GM19043 (cell line): ENCODE measurements around the gene SETX.
"Not testable (repeated sequence)": the region's sequence is repeated elsewhere in the genome, so short reads cannot be mapped to it uniquely, and the experiment has no call there.

ENCODE experiments used
- ATAC-seq: cut with Tn5 transposase; IDR thresholded peaks from one replicate; pipeline ENCODE4 v1.9.1; 2021; ENCODE audit warnings: low read depth; ENCODE audit not compliant: unreplicated experiment

SETX gene

DNA sequence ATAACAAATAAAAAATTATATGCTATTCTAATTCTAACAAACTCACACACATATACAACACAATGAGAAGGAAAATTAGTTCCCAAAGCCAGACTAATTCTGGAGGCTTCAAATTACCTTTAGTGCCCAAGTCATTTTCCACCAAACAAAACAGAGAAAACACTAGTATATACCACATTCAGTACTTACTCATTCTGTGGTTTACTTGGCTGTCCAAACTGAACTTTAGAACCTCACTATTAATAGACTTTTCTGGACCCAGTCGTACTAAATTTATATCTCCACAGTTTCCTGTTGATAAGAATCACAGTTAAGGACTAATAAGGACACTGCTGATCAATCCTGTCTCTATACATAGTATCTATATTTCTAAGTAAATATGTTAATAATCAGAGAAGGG lies 66.4 kb downstream of the SETX start:
- ATAC-seq: no peak

DNA sequence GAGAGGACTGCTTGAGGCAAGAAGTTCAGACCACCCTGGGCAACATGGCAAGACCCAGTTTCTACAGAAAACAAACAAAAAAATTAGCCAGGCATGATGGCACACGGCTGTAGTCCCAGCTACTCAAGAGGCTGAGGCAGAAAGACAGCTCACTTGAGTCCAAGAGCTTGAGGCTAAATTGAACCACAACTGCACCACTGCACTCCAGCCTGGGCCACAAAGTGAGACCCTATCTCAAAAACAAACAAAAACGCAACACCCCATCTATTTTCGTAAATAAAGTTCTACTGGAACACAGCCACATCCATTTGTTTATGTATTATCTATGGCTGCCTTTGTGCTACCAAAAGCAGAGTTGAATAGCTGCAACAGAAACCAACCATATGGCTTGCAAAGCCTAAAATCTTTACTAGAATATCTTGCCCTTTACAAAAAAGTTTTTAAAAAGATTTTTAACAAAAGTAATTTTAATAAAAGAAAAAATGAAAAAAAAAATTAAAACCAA lies 67.5 kb downstream of the SETX start:
- no peak for ATAC-seq

DNA sequence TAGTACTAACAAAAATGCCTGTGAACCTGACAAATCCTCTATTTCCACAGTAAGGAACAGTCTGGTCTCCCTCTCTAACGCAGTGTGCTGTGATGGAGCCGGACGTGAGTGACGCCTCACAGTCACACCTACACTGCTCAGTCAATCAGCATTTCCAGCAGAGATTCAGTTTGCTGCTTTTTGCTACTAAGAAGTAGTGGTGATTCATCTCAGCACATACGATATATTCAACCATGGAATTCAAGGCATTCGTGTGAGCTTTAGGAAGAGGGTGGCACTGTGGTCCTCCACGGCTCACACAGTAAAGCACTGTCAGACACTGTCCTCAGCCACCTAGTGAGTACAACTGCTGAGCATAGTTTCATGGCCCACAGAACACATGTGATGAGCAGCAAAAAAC lies 70.9 kb downstream of the SETX start:
- ATAC-seq: no peak

DNA sequence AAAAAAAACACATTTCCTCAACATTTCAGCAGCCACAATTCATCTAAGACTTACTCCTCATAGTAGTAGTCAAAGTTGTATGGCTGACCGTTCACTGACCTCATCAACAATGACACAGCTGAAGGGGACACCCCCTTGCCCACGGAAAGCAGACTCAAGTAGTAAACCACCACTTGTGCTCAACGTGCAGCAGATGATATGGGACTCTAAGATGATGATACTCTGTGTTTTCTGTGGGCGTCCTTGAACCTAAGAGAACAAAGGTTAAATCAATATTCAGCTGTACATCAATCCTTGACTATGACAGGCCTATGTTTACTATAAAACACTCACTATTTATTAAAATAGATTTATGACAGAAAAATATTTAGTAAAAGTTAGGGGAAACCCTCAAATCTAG lies 71.6 kb downstream of the SETX start:
- no peak for ATAC-seq

DNA sequence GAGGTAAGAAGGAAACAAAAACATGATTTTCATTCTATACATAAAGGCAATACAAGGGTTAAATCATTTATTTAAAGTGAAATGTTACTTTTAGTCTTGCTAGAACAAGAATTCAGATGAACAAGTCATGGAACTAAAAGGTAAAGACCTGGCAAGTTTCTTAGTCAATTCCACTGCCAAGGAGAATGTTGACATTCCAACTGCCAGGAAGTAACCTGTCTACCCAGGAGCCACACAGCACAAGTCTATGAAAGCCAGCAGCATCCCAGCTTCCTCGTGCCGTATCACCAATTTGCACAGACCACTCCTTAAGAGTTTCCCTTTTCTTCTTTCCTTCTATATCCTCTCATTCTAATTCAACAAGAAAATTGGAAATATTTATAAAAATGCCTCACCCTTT lies 79.9 kb downstream of the SETX start:
- ATAC-seq: no peak

DNA sequence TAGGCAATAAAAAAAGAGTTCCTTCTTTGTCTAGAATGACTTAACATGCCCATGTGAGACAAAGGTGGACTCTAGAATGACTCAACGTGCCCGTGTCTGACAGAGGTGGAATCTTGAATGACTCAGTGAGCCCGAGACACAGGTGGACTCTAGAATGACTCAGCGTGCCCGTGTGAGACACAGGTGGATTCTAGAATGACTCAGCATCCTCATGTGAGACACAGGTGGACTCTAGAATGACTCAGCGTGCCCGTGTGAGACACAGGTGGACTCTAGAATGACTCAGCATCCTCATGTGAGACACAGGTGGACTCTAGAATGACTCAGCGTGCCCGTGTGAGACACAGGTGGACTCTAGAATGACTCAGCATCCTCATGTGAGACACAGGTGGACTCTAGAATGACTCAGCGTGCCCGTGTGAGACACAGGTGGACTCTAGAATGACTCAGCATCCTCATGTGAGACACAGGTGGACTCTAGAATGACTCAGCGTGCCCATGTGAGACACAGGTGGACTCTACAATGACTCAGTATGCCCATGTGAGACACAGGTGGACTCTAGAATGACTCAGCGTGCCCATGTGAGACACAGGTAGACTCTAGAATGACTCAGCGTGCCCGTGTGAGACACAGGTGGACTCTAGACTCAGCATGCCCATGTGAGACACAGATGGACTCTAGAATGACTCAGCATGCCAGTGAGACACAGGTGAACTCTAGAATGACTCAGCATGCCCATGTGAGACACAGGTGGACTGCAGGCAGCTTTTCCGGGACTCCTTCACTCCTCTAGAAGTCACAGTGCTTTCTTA lies 84.9 kb downstream of the SETX start:
- ATAC-seq: not testable (repeated sequence)

DNA sequence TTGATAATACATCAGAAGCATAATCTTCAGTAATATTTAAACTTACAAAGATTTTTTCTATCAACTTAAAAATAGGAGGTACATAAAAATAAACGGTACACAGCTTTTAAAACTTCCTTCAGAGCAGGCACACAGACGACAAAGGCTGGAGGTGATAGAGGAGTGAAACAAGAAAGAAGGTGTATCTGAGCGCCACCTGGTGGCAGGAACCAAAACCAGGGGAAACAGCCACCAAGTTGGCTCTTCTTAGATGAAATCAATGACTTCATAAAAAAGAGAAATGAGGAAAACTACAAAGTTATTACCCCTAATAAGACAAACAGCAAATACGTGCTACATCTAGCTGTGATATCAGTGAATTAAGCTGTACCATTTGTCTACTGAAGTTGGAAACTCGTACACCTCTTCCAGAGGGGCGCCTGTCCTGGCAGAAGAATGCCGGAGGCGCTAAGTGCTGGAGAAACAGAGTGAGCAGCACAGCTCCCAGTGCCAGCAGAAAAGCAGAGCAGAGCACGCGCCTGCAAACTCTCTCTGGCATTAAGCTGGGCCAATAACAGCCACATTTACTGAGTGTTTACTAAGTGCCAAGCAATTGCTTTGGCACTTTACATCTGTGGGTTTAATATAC lies 85.9 kb downstream of the SETX start:
- ATAC-seq: no peak

DNA sequence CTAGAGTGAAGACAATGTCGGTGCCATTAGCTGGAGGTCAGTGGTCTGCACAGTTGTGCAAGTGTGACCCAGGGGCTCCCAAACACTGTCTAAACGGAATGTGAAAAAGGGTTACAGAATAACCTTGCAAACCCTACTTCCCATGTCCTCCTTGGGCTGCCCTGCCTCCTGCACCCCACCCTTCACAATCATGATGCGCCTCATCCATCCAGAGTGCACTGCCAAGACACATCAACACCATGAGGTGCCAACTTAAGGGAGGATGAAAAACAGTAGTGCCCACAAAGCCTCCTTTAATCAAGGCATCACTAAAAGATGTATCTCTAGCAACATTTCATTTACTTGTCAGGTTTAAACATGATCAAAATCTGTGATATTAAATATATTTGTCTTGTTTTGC lies 87.1 kb downstream of the SETX start:
- ATAC-seq: no peak

DNA sequence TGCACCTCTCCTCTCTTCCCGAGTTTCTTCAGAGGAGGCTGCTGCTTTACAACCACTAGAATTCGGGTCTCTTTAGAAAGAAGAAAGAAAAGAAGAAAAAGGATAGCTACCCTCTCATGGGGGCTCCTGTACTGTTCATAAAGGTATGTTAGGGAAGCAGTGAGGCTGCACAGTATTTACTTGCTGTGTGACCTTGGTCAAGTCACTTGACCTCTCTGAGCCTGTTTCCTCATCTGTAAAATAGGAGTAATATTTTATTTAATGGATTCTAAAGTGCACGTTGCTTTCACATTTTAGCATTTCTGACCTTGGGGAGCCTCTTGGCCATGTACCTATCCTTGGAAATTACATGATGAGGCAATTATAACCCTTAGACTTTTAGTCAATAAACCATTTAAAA lies 88.8 kb downstream of the SETX start:
- no peak for ATAC-seq

DNA sequence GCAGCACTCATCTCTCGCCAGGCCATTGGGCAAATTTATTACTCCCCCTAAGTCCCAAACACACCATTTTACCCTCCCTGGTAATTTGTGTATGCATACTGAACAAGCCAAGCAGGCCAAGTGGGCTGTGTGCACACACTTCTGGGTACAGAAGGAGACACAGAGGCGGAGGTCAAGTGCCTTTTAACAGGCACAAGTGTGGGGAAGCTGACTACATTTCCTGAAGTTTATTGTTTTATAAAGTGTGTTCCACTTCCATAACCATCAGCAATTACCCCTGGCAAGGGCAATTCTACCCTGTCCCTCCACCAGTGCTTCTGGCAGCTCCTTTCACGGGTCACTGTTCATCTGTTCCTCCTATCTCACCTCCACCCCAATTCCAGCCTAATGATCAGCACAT lies 93.9 kb downstream of the SETX start:
- no peak for ATAC-seq

DNA sequence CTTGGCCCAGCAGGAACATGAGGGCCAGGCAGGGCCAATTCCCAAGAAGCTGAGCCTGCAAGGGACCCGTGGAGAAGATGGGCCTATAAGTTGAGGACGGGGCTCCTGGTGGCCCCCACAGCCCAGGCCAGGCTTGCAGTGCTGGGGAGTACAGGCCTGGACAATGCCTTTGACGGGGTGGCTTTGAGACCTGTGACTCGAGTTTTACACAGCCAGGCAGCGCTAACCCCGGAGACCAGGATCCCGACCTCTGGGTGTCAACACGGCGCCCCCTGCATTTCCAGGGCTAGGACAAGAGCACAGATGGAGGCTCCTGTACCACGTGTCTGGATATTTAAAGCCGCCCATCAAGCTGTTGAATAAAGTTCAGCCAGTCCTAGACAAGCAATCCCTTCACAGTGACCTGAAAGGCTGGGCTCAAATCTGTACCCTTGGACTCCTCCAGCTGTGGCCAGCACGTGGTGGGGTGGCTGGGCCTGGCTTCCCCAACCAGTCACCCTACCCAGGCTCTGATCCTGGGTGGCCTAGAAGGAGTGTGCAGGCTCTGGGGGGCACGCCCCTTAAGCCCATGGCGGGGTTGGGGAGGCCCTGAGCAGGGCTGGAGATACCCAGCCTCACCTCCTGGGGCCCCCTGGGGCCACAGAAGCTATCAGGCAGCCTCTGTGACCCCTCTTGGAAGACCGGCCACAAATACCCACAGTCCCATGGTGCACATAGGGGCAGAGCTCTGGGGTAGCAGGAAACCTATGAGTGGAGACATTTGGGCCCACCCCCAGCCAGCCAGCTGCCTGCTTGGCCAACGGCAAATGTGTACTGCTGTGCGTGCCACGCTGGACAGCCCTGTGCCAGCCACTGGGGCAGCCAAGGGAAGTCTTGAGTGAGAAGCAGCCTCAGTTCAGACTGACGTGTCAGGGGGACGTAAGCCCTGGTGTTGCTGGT lies 104.2 kb downstream of the SETX start:
- no peak for ATAC-seq

DNA sequence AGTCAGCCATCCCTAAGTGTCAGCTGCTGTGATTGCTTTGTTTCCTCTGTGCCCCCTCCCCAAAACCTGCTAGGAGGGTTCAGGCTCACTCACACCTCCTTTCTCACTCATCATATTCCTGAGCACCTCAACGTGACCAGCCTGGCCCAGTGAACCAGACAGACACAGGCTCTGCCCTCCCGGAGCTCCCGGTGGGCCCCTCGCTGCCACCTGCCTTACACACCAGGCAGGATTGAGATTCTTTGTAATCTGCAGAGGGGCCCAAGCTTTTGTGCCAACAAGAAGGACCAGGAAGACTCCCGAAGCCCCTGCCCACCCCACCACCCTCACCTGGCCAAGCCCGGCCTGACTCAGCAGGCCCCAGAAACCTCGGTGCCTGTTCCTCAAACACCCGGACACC lies 105.1 kb downstream of the SETX start:
- no peak for ATAC-seq

DNA sequence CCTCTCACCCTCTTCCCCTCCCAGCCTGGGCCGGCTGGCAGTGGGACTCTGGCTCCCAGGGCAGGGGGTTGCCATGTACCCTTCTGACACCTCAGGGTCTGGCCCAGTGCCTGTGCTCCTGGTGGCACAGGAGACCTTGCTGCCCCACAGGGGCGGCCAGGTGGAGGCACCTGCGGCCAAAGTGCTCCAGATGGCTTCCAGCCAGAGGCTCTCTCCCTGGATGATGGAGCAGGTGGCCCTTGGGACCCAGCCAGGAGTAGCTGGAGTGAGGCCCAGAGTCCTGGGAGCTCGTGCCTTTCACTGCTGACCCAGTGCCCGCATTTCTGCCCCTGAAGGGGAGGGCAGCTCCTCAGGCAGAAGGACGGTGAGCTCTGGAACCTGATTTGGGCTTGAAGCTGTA lies 105.7 kb downstream of the SETX start:
- ATAC-seq: no peak

DNA sequence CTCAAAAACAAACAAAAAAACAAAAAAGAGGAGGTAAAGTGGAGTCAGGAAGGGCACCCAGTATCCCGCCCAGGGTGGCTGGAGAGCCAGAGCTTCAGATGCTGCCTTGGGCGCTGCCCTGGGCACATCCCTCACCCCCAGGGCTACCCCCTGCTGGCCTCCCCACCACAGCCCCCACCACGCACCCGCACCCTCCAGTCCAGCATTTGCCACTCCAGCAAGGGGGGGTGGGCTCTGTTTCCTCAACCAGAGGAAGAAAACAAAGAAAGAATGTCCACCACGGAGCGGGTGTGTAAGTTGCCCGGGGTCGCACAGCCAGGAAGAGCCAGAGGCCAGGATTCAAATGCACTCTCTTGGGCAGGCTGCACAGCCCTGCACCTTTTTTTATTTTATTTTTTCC lies 106.8 kb downstream of the SETX start:
- ATAC-seq: no peak

DNA sequence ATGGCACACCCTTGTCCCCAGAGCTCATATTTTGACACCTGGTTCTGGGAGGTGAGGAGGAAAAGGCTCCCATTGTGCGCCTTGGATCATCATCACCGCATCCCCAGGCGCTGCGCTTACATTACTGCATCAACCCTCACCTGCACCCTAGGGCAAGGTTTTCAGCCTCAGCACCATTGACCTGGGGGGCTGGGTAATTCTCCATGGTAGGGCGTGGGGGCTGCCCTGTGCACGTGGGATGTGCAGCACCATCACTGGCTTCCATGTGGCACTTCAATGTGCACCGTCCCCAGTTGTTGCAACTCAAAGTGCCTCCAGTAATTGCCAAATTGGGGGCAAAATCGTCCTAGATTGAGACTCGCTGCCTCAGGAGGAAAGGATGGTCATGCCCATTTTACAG lies 109.3 kb downstream of the SETX start:
- no peak for ATAC-seq

DNA sequence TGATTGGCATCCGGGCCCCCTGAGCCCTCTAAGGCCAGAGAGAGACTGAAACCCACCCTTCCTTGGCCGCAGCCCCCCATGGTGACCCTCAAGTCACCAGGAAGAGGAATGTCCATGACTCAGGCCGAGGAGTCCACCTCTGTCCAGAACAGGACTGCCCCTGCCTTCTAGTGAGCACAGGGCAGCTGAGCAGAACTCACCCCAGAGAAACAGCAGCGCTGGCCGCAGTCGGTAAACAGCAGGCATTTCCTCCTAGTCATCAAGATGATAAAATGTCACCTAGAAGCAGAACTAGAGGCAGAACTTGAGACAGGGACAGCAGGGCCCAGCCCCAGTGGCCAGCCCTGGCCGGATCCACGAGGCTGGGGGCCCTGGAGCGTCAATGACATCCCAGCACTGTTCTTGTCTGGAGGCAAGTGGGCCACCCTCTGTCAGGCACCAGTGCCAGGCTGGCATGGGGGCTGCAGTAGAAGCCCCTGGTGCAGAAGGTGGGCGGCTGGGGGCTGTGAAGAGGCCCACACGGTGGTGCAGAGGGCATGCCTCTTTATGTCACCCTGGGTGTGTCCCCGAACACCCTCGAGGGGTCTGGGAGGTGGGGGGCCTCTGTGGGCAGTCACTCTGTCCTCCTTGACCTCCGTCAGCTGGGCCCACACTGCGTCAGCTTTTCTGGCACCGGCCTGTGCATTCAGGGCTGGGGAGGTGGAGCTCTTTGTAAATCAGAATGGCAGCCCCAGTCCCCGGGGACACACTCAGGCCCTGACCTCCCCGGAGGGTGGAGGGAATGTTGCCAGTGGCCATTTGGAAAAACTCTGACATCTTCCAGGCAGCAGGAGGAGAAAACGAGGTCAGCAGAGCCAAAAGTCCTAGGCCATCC lies 110.0 kb downstream of the SETX start:
- no peak for ATAC-seq

DNA sequence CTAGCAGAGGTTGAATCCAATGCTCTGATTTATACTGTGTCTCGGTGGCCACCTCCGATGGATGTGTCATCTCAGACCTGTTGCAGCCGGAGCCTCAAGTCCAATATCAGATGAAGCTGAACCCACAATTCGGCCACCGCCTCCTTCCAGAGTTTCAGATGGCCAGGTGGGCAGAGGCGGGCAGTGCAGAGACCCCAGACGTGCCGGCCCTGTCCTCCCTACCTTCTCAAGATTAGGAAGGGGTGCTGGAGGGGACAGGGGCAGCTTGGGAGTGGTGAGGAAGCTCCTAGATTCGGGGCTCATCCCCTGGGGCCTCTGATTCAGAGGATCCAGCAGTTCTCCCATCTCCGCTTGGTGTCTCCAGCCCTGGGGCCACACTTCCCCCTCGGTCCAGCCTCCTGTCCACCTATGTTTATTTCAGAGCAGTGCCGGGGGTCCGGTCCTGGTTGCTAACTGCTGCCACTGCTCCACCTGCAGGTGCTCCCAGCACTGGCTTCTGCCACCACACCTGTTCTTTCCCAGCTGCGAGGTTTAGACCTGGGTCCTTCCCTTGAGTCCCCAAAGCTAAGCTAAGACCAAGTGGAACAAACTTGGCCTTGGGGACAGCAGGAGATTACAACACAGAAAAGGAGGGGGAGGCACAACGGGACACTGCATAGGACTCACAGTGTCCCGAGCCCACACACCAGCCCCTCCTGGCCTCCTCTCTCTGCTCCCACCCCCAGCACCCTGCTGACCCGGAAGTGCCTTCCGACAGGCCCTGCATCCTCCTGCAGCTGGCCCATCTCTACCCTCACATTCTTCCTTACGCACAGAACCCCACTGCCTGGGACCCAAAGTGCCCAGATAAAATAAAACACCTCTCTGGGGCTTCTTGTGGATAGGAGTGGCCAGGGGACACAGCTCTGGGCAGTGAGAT lies 111.4 kb downstream of the SETX start:
- ATAC-seq: no peak

DNA sequence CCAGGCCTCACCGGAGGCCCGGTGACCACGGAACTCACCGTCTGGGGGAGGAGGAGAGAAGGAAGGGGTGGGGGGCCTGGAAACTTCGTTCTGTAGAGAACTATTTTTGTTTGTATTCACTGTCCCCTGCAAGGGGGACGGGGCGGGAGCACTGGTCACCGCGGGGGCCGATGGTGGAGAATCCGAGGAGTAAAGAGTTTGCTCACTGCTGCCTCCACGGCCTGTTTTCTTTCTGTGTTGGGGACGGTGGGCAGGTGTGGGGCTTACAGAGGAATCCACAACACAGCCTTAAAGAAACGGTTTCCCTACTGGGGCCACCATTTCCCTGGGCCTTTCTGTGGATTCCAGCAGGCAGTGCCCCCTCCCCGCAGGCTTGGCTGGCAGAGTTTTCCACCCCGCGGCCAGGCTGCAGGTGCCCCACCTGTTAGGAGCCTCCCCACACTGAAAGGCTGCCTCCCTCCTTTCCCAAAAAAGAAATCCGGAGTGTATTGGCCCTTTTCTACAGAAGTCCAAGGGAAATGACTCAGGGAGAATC lies 112.1 kb downstream of the SETX start:
- no peak for ATAC-seq
